HG03196 (cell line): ENCODE data around the gene SPTBN5.

ENCODE experiments used
- ATAC-seq: cut with Tn5 transposase; IDR thresholded peaks from one replicate; pipeline ENCODE4 v1.9.1; 2021; ENCODE audit not compliant: unreplicated experiment

SPTBN5 gene

GRCh38 chr15:41904541-41905005, 10.7 kb upstream of the SPTBN5 start:
- no peak for ATAC-seq

- ATAC-seq, result no peak
Measured at GRCh38 chr15:41903782-41904181, 9.9 kb upstream of the SPTBN5 start.

- ATAC-seq, result no peak
Measured at GRCh38 chr15:41901431-41901830, 7.6 kb upstream of the SPTBN5 start.

GRCh38 chr15:41900526-41901380, 6.9 kb upstream of the SPTBN5 start:
- no peak for ATAC-seq

GRCh38 chr15:41899854-41900442, 6.1 kb upstream of the SPTBN5 start:
- no peak for ATAC-seq

GRCh38 chr15:41897363-41897799, 3.5 kb upstream of the SPTBN5 start:
- no peak for ATAC-seq

GRCh38 chr15:41896566-41896965, 2.7 kb upstream of the SPTBN5 start:
- no peak for ATAC-seq

- no peak for ATAC-seq
Measured at GRCh38 chr15:41895957-41896356, 2.1 kb upstream of the SPTBN5 start.

GRCh38 chr15:41895491-41895890, 1.6 kb upstream of the SPTBN5 start:
- ATAC-seq, result no peak

GRCh38 chr15:41894791-41895463, 1.1 kb upstream of the SPTBN5 start:
- ATAC-seq, result peak; percentile 66

GRCh38 chr15:41894251-41894790, 468 bp upstream of the SPTBN5 start:
- no peak for ATAC-seq

- no peak for ATAC-seq
Measured at GRCh38 chr15:41892621-41893421, 1.0 kb downstream of the SPTBN5 start.

- no peak for ATAC-seq
Measured at GRCh38 chr15:41891946-41892345, 1.9 kb downstream of the SPTBN5 start.

GRCh38 chr15:41891226-41891625, 2.6 kb downstream of the SPTBN5 start:
- ATAC-seq, result no peak

GRCh38 chr15:41890050-41890690, 3.7 kb downstream of the SPTBN5 start:
- no peak for ATAC-seq

- ATAC-seq, result no peak
Measured at GRCh38 chr15:41888662-41889253, 5.1 kb downstream of the SPTBN5 start.

GRCh38 chr15:41887893-41888292, 6.0 kb downstream of the SPTBN5 start:
- ATAC-seq, result no peak

- no peak for ATAC-seq
Measured at GRCh38 chr15:41887161-41887560, 6.7 kb downstream of the SPTBN5 start.

GRCh38 chr15:41886741-41887140, 7.1 kb downstream of the SPTBN5 start:
- no peak for ATAC-seq

GRCh38 chr15:41885841-41886240, 8.0 kb downstream of the SPTBN5 start:
- no peak for ATAC-seq
